GM19438 (cell line): ENCODE data around the gene PSMF1.

Source experiments
- ATAC-seq: cut with Tn5 transposase; IDR thresholded peaks from one replicate; pipeline ENCODE4 v1.9.1; 2021; ENCODE audit warnings: low read depth; ENCODE audit not compliant: unreplicated experiment

PSMF1 gene, protein sequence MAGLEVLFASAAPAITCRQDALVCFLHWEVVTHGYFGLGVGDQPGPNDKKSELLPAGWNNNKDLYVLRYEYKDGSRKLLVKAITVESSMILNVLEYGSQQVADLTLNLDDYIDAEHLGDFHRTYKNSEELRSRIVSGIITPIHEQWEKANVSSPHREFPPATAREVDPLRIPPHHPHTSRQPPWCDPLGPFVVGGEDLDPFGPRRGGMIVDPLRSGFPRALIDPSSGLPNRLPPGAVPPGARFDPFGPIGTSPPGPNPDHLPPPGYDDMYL

GRCh38 chr20:1118336-1119127 lies at the start of gene PSMF1:
Gene PSMF1, plus strand, starts transcription at chr20:1118602. Its CDS starts 172 bp downstream, at chr20:1118774.
- ATAC-seq, result peak; percentile 90

GRCh38 chr20:1072258-1072657 lies 46.1 kb upstream of the PSMF1 start:
- ATAC-seq, result no peak

- ATAC-seq, result no peak
These were observed 42.8 kb upstream of the PSMF1 start for GRCh38 chr20:1075616-1076015.

DNA sequence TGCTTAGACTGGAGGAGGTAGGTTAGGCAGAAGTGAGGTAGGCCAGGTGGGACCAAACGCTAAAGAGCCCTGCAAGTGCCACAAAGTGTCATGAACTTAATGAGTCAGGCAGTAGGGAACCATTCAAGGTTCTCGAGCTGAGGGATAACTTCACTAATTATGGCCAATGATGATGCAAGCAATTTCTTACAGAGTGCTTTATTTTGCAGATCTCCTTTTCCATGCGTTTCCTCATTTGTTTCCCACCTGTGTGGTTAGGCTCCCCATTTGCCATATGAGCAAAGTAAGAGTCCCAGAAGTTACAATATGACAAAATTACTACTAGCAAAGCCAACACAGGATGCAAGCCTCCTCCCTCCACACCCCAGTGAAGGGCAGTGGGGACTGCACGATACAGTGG lies 36.5 kb upstream of the PSMF1 start:
- ATAC-seq, result no peak

DNA sequence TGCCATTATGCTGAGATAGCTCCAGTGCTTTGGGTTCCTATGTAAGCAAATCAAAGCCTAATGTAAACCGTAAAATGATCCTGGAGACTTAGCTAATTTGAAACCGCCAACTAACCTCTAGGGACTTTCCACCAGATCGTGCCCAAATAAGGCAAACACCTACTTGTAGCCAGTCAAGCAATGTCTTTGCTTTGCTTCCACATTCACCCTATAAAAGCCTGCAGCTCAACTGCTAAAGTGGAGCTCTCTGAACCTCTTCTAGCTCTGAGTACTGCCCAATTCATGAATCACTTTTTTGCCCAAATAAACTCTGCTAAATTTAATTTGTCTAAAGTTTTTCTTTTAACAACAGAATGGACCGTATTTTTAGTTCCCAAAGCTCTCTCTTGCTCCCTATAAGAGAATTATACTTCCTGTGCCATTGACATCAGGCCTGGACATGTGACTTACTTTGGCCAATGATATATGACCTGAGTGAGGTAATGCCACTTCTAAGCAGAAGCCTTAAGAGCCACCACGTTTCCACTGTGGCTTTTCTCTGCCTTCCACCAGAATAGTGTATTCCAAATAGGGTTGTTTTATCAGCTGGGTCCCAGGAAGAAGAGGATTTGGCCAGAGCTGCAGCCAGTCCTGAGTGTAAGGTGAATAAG lies 34.8 kb upstream of the PSMF1 start:
- ATAC-seq, result no peak

DNA sequence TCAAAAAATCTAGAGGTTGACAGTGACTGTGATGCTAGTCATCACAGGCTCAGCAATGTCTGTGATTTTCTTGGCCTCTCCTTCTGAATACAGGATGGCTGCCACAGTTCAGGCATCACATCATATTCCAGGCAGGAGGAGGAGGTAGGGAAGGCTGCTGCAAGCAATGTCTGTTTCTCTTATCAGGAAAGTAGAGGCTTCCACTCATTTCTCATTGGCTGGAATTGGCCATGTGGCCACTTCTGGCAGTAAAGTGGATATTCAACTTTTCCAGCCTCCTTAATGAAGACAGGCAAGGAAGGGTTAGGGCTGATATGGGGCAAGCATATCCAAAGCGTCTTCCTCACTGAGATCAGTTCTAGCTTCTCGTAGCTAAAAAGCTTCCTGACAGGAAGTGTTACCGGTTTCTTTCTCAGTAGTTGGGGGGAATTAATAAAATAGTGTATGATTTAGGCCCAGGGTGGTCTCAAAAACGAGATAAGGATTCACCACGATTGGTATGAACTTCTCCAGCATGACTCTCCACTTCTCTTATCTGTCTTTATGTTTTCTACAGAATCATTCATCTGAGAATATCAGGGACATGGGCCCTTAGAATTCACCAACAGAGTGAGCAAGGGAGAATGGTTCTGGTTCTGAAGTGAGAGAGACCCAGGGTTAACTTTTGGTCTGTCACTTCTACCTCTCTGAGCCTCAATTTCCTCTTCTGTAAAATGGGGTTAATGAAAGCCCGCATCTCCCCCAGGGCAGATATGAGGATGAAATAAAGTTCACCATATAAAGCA lies 32.7 kb upstream of the PSMF1 start:
- ATAC-seq, result no peak

DNA sequence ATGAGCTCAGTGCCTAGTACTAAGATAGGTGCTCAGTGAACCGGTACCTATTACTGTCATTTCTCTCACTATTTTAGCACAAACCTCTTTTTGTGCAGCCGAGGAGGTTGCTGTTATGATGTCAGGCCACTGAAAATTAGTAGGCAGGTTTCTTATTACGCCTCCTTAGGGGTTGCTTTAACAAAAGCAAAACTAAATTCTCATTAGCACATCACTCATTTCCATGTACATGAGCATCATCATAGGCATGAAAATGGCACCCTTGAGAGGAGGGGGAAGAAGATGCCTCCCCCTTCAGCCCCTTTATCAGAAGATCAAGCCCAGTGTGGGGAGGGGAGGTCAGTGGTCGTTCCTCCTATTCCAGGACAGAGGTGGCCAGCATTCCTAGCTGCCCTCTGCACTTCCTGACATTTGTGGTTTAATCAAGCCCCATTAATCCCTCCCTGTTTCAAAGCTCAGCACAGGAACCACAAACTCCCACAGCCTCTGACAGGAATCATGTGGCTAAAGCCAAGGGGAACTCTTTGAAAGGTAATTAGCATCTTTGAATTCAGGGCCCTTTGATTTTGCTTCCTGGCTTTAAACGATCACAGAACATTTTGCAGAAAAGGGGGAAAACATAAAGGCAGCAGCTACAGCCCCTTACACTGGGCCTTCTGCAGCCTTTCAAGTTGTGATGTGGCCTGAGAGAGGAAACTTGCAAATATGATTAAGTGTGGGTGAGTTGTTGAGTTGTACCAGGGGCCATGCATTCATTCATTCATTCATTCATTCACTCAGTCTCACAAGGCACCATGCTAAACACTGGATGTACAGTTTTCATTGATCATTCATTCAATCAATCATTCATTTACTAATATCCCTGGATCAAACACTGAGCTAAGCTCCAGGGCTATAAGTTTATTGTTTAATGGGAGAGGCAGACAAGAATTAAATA lies 31.9 kb upstream of the PSMF1 start:
- ATAC-seq, result no peak

DNA sequence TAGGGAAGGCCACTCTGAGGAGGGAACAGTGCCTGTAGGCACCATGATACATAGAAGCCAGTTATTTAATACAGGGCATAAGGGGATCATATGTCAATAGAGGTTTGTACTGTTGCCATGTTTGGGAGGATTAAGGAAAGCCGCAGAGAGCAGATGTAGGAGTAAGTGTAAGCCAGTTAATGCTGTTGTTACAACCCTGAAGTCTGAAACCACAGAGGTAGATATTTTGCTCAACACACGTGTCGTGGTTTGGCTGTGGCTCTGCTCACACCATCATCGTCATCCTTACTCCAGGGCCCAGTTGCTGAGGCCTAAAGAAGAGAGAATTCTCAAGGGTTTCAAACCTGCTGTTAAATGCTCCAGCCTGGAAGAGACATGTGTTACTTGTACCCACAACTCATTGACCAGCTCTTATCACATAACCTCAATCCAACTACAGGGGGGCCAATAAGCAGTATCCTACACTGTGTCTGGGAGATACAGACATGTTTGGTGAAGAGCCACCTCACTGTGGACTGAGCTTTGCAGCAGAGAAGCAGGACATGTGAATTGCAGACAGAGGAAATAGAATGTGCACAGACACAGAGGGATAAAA lies 31.0 kb upstream of the PSMF1 start:
- ATAC-seq, result no peak

DNA sequence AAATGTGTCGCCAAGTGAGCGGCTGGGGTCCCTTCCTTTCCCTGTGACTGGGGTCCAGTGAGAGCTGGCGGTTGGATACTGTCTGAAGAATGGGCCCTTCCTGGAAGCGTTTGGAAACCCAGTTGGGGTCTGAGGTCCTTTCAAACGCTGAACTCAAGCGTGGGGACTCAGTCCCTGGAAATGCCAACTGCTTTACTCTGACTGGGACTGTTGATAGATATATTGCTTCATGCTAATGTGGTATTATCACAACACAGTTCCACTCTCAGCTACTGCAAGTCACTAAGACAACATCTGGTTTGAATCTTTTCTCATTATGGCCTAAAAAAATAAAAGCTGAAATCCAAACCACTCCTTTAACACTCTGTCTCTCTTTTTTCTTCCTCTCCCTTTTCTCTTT lies 23.7 kb upstream of the PSMF1 start:
- ATAC-seq, result no peak

- no peak for ATAC-seq
These were observed 16.9 kb upstream of the PSMF1 start for GRCh38 chr20:1101533-1101932.

DNA sequence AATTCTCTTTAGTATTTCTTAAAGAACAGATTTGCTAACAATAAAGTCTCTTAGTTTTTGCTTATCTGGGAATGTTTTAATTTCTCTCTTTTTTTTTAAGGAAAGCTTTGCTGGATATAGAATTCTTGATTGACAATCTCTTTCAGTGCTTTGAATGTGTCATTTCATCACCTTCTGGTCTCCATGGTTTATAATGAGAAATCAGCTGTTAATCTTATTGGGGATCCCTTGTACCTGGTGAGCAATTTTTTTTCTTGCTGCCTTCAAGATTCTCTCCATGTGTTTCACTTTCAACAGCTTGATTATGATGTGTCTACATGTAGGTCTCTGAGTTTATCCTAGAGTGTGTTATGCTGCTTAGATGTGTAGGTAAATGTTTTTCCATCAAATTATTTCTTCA lies 16.4 kb upstream of the PSMF1 start:
- no peak for ATAC-seq

GRCh38 chr20:1103751-1104150 lies 14.7 kb upstream of the PSMF1 start:
- ATAC-seq, result no peak

- ATAC-seq, result no peak
These were observed 12.7 kb upstream of the PSMF1 start for GRCh38 chr20:1105599-1106194.

- no peak for ATAC-seq
These were observed 11.2 kb upstream of the PSMF1 start for GRCh38 chr20:1107176-1107575.

- ATAC-seq, result no peak
These were observed 9.9 kb upstream of the PSMF1 start for GRCh38 chr20:1108437-1108920.

DNA sequence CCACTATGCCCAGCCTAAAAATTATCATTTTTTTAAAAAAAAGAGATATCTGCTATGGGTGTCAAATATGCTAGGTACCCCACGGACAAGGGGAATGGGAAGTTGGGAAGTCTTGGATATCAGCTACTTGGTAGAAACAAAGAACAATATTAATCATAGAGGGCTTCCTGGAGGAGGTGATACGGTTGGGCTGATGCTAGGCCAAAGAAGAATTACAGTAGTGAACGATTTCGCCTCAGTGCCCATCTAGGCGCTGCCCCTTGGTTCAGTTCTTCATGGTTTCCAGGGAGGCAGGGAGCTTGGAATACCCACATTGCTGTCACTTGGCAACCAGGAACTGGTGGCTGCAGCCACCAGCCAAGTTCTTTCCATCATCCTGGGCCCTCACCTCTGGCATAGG lies 5.5 kb upstream of the PSMF1 start:
- ATAC-seq, result no peak

DNA sequence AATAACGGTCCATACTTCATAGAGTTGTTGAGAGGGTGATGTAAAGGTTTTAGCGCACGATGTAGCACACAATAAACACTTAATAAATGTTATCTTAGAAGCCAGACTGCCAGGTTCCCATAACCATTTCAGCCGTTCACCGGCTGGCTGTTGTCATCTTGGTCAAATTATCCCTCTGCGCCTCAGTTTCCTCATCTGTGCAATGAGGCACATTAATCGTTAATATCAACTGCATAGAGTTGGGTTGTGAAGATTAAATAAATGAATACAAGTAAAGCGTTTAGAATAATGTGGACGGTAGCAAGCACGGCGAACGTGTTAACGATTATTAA lies 432 bp upstream of the PSMF1 start:
- no peak for ATAC-seq

GRCh38 chr20:1119128-1119505 lies 715 bp downstream of the PSMF1 start:
- no peak for ATAC-seq

GRCh38 chr20:1119524-1119923 lies 1.1 kb downstream of the PSMF1 start:
- ATAC-seq, result no peak
